MM.1S (cell line): Measurements from ENCODE around the gene TMEM248.

Source experiments
- EZH2 ChIP-seq: fragments of 300-600 bp; sonication (generic); optimal IDR thresholded peaks from 2 replicates; pipeline ENCODE3; 2017; ENCODE audit warnings: low read depth, mild to moderate bottlenecking, antibody characterized with exemption, low read length, mixed read lengths
- EZH2phosphoT487 ChIP-seq: fragments of 300-600 bp; sonication (generic); IDR thresholded peaks from 2 replicates; pipeline ENCODE4 v1.6.1; 2018; ENCODE audit warnings: antibody characterized with exemption, low read length
- TF ChIP-seq, protein P1 (sequence below): fragments of 300-600 bp; sonication (generic); IDR thresholded peaks from 2 replicates; pipeline ENCODE4 v1.5.1; 2016; ENCODE audit warnings: antibody characterized with exemption, low read length, mixed read lengths

DNA sequence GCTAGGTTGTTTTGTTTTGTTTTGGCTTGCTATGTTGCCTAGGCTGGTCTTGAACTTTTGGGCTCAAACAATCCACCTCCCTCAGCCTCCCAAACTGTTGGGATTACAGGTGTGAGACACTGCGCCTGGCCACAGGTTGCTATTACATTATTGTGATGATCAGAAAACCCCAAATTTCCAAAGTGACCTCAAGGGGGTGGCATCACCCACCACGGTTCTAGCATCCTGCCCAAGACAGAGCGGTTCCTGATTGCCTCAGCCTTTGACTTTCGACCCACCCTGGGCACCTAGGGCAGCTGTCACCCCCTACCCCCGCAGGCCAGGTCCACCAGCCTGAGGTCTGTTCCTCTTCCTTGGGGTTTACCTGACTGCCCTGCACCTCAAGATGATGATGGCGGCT is 46.0 kb downstream of the TMEM248 start:
- TF ChIP-seq, protein P1, sequence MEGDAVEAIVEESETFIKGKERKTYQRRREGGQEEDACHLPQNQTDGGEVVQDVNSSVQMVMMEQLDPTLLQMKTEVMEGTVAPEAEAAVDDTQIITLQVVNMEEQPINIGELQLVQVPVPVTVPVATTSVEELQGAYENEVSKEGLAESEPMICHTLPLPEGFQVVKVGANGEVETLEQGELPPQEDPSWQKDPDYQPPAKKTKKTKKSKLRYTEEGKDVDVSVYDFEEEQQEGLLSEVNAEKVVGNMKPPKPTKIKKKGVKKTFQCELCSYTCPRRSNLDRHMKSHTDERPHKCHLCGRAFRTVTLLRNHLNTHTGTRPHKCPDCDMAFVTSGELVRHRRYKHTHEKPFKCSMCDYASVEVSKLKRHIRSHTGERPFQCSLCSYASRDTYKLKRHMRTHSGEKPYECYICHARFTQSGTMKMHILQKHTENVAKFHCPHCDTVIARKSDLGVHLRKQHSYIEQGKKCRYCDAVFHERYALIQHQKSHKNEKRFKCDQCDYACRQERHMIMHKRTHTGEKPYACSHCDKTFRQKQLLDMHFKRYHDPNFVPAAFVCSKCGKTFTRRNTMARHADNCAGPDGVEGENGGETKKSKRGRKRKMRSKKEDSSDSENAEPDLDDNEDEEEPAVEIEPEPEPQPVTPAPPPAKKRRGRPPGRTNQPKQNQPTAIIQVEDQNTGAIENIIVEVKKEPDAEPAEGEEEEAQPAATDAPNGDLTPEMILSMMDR = no peak
- no peak for TF ChIP-seq EZH2
- no peak for TF ChIP-seq EZH2phosphoT487
